Neural cell (in vitro differentiated cells): ENCODE measurements around the gene HSPA12A. TPM values are rescaled to one million over a fixed set of nuclear protein-coding genes. Genes with fewer than 3 reads are reported as not detected.

Experiments
- H2AFZ ChIP-seq: fragments of 200-600, 300-800 bp; sonication (generic), shearing (Covaris generic); 2 replicates; pipeline ENCODE4 v1.6.0; 2014; ENCODE audit warnings: low read depth, mild to moderate bottlenecking, antibody characterized with exemption, low read length, moderate library complexity
- H3F3A ChIP-seq: fragments of 200-600 bp; shearing (Covaris generic); 2 replicates; pipeline ENCODE4 v1.6.1; 2016; ENCODE audit warnings: mild to moderate bottlenecking, moderate library complexity, mixed read lengths, antibody characterized with exemption, low read length; ENCODE audit not compliant: insufficient read depth, poor library complexity, severe bottlenecking
- H3K27ac ChIP-seq: fragments of 200-600, 300-800 bp; sonication (generic), shearing (Covaris generic); 2 replicates; pipeline ENCODE4 v1.5.1; 2014; ENCODE audit warnings: mild to moderate bottlenecking, low read length, moderate library complexity
- H3K27me3 ChIP-seq: fragments of 300-800, 200-600 bp; sonication (generic), shearing (Covaris generic); 2 replicates; pipeline ENCODE4 v1.6.0; 2014; ENCODE audit warnings: mild to moderate bottlenecking, low read depth, low read length, moderate library complexity; ENCODE audit not compliant: insufficient read depth
- H3K36me3 ChIP-seq: fragments of 300-800, 200-600 bp; sonication (generic), shearing (Covaris generic); 2 replicates; pipeline ENCODE4 v1.5.1; 2014; ENCODE audit warnings: mild to moderate bottlenecking, antibody characterized with exemption, low read length, moderate library complexity; ENCODE audit not compliant: insufficient read depth
- H3K4me2 ChIP-seq: fragments of 300-800, 200-600 bp; sonication (generic), shearing (Covaris generic); 2 replicates; pipeline ENCODE4 v1.6.0; 2014; ENCODE audit warnings: mild to moderate bottlenecking, low read length
- H3K4me3 ChIP-seq: fragments of 300-800, 200-600 bp; sonication (generic), shearing (Covaris generic); 2 replicates; pipeline ENCODE4 v1.5.1; 2014; ENCODE audit warnings: mild to moderate bottlenecking, low read length, moderate library complexity
- H3K79me2 ChIP-seq: fragments of 200-600 bp; shearing (Covaris generic); replicated peaks from 2 replicates; pipeline ENCODE4 v1.6.0; 2014; ENCODE audit warnings: mild to moderate bottlenecking, low read length, moderate library complexity; ENCODE audit not compliant: insufficient read depth
- H3K9ac ChIP-seq: fragments of 300-800, 200-600 bp; sonication (generic), shearing (Covaris generic); 2 replicates; pipeline ENCODE4 v1.6.1; 2016; ENCODE audit warnings: mild to moderate bottlenecking, low read length, mixed read lengths
- H3K9me2 ChIP-seq: fragments of 200-600 bp; shearing (Covaris generic); 2 replicates; pipeline ENCODE4 v1.6.1; 2016; ENCODE audit warnings: mild to moderate bottlenecking, low read length, mixed read lengths; ENCODE audit not compliant: insufficient read depth
- H3K9me3 ChIP-seq: fragments of 200-600, 300-800 bp; sonication (generic), shearing (Covaris generic); 2 replicates; pipeline ENCODE4 v1.6.1; 2016; ENCODE audit warnings: mild to moderate bottlenecking, mixed run types, low read length, moderate library complexity, mixed read lengths
- H4K20me1 ChIP-seq: fragments of 200-600 bp; shearing (Covaris generic); 2 replicates; pipeline ENCODE4 v1.6.1; 2016; ENCODE audit warnings: mild to moderate bottlenecking, mixed run types; ENCODE audit not compliant: insufficient read depth
- EP300 ChIP-seq: fragments of 450-650 bp; conservative IDR thresholded peaks from 2 replicates; pipeline ENCODE4 v1.6.1; 2014; ENCODE audit warnings: antibody characterized with exemption, mild to moderate bottlenecking, moderate library complexity; ENCODE audit not compliant: poor library complexity, severe bottlenecking
- EZH2 ChIP-seq: fragments of 200-600, 300-800 bp; shearing (Covaris generic), sonication (generic); IDR thresholded peaks from 2 replicates; pipeline ENCODE4 v1.6.1; 2014; ENCODE audit warnings: antibody characterized with exemption, low read length, borderline replicate concordance, mild to moderate bottlenecking; ENCODE audit not compliant: insufficient read depth, poor library complexity, severe bottlenecking
- MXI1 ChIP-seq: fragments of 450-650 bp; conservative IDR thresholded peaks from 2 replicates; pipeline ENCODE4 v1.6.1; 2014; ENCODE audit warnings: antibody characterized with exemption, mild to moderate bottlenecking; ENCODE audit not compliant: poor library complexity, severe bottlenecking
- POLR2AphosphoS5 ChIP-seq: IDR thresholded peaks from 2 replicates; pipeline ENCODE4 v1.6.1; 2012
- RAD21 ChIP-seq: fragments of 450-650 bp; conservative IDR thresholded peaks from 2 replicates; pipeline ENCODE4 v1.6.1; 2014; ENCODE audit warnings: antibody characterized with exemption, mild to moderate bottlenecking, moderate library complexity
- SMC3 ChIP-seq: fragments of 450-650 bp; conservative IDR thresholded peaks from 2 replicates; pipeline ENCODE4 v1.6.1; 2014; ENCODE audit warnings: antibody characterized with exemption, mild to moderate bottlenecking, moderate library complexity; ENCODE audit not compliant: poor library complexity
- TAF1 ChIP-seq: IDR thresholded peaks from 2 replicates; pipeline ENCODE4 v1.6.1; 2012; ENCODE audit warnings: low read depth
- polyA plus RNA-seq: library from polyadenylated mRNA; depleted of rRNA; stranded (reverse); fragments of >200 nt; gene quantifications from 2 replicates; pipeline ENCODE4 v1.2.3, GENCODE V29; 2014
- TF ChIP-seq, protein P1 (sequence below): fragments of 450-650 bp; IDR thresholded peaks from 2 replicates; pipeline ENCODE4 v1.5.1; 2014; ENCODE audit warnings: antibody characterized with exemption, mild to moderate bottlenecking, moderate library complexity; ENCODE audit not compliant: poor library complexity, severe bottlenecking
- TF ChIP-seq, protein P2 (sequence below): IDR thresholded peaks from 2 replicates; pipeline ENCODE4 v1.6.1; 2012; ENCODE audit warnings: borderline replicate concordance

The HSPA12A gene
- polyA plus RNA-seq, 1 donor from 2014 or later = 5.9 TPM

DNA sequence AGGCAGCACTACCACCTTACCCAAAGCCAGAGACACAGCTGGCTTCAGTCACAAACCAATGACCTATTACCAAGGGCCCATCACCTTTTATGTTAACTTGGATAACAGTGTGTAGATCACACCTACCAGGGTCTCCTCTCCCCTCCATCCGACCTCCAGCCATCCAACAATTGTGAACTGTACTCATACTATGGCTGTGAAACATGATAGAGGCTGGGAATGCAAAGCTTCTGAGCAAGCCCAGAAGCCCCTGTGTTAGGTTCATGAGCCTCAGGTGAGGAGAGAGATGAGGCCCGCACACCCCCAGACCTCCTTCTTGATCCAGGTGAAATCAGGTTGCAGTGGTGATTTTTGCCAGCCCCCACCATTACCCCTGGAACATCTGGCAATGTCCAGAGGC, 73.9 kb downstream of the HSPA12A start:
- H3K9ac ChIP-seq = no peak overlapping the region
- no peaks in the 10 kb centered on the region for H3F3A ChIP-seq
- no peak overlapping the region for H3K4me3 ChIP-seq
- no peak overlapping the region for H2AFZ ChIP-seq
- no peak overlapping the region for H3K4me2 ChIP-seq
- no peak overlapping the region for H3K27ac ChIP-seq
- no peaks in the 10 kb centered on the region for H4K20me1 ChIP-seq
- peaks cover 16% of the 10 kb centered on the region for H3K27me3 ChIP-seq
- no peaks in the 10 kb centered on the region for H3K9me2 ChIP-seq
- H3K9me3 ChIP-seq = peaks cover 6% of the 10 kb centered on the region
- TF ChIP-seq EZH2 (no peak), POLR2AphosphoS5 (no peak), TAF1 (no peak), EP300 (no peak), MXI1 (no peak), RAD21 (no peak), SMC3 (no peak)
- TF ChIP-seq, protein P1, sequence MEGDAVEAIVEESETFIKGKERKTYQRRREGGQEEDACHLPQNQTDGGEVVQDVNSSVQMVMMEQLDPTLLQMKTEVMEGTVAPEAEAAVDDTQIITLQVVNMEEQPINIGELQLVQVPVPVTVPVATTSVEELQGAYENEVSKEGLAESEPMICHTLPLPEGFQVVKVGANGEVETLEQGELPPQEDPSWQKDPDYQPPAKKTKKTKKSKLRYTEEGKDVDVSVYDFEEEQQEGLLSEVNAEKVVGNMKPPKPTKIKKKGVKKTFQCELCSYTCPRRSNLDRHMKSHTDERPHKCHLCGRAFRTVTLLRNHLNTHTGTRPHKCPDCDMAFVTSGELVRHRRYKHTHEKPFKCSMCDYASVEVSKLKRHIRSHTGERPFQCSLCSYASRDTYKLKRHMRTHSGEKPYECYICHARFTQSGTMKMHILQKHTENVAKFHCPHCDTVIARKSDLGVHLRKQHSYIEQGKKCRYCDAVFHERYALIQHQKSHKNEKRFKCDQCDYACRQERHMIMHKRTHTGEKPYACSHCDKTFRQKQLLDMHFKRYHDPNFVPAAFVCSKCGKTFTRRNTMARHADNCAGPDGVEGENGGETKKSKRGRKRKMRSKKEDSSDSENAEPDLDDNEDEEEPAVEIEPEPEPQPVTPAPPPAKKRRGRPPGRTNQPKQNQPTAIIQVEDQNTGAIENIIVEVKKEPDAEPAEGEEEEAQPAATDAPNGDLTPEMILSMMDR = no peak
- TF ChIP-seq, protein P2, sequence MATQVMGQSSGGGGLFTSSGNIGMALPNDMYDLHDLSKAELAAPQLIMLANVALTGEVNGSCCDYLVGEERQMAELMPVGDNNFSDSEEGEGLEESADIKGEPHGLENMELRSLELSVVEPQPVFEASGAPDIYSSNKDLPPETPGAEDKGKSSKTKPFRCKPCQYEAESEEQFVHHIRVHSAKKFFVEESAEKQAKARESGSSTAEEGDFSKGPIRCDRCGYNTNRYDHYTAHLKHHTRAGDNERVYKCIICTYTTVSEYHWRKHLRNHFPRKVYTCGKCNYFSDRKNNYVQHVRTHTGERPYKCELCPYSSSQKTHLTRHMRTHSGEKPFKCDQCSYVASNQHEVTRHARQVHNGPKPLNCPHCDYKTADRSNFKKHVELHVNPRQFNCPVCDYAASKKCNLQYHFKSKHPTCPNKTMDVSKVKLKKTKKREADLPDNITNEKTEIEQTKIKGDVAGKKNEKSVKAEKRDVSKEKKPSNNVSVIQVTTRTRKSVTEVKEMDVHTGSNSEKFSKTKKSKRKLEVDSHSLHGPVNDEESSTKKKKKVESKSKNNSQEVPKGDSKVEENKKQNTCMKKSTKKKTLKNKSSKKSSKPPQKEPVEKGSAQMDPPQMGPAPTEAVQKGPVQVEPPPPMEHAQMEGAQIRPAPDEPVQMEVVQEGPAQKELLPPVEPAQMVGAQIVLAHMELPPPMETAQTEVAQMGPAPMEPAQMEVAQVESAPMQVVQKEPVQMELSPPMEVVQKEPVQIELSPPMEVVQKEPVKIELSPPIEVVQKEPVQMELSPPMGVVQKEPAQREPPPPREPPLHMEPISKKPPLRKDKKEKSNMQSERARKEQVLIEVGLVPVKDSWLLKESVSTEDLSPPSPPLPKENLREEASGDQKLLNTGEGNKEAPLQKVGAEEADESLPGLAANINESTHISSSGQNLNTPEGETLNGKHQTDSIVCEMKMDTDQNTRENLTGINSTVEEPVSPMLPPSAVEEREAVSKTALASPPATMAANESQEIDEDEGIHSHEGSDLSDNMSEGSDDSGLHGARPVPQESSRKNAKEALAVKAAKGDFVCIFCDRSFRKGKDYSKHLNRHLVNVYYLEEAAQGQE = no peak
- no peaks in the 10 kb centered on the region for H3K79me2 ChIP-seq
- H3K36me3 ChIP-seq = no peaks in the 10 kb centered on the region

DNA sequence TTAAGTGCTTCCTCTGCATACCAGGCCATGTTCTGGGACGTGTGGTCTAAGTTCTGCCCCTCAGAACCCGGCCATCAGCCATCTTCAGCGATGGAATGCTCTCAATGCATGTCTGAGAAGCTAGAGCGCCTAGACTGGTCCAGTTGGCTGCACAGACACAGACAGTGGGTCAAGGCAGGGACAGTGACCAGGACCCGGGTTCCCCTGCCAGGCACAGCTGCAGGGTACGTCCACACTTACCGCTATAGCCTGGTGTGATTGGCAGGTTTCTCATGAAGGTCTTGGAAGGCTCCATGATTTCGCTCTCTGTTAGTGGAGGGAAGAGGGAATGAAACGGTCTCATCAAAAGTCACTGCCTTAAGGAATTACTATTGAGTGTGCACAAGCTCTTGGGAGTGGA, 74.3 kb downstream of the HSPA12A start:
- Histone ChIP-seq H4K20me1 (no peaks in the 10 kb centered on the region), H3F3A (no peaks in the 10 kb centered on the region), H3K27ac (no peak overlapping the region), H3K9ac (no peak overlapping the region), H3K27me3 (peaks cover 16% of the 10 kb centered on the region), H3K36me3 (no peaks in the 10 kb centered on the region), H3K4me3 (no peak overlapping the region), H3K4me2 (no peak overlapping the region), H2AFZ (no peak overlapping the region), H3K9me3 (peaks cover 6% of the 10 kb centered on the region), H3K79me2 (no peaks in the 10 kb centered on the region), H3K9me2 (no peaks in the 10 kb centered on the region)
- no peak for TF ChIP-seq SMC3
- TF ChIP-seq EP300 = no peak
- TF ChIP-seq POLR2AphosphoS5 = no peak
- TF ChIP-seq EZH2 = no peak
- no peak for TF ChIP-seq MXI1
- TF ChIP-seq, protein P1 = no peak
- no peak for TF ChIP-seq RAD21
